K562 (cell line): ENCODE data around the gene SGMS1. TPM values are rescaled to one million over a fixed set of nuclear protein-coding genes. Genes with fewer than 3 reads are reported as not detected.

Source experiments
- CBFB ChIP-seq: sonication (generic); formaldehyde crosslinking; IDR thresholded peaks from 2 replicates; pipeline ENCODE4 v1.4.0; 2020; ENCODE audit warnings: mild to moderate bottlenecking, missing genetic modification reagents
- FOXA1 ChIP-seq: fragments of 450-650 bp; IDR thresholded peaks from 2 replicates; pipeline ENCODE4 v1.6.1; 2016; ENCODE audit warnings: mild to moderate bottlenecking, borderline replicate concordance
- GATAD2A ChIP-seq: fragments of 450-650 bp; IDR thresholded peaks from 2 replicates; pipeline ENCODE4 v1.6.1; 2017
- GTF2A2 ChIP-seq: IDR thresholded peaks from 2 replicates; pipeline ENCODE4 v1.6.1; 2016; ENCODE audit warnings: mild to moderate bottlenecking, missing genetic modification characterization, missing compliant biosample characterization
- IFI16 ChIP-seq: fragments of 250-450 bp; sonication (Bioruptor Pico); IDR thresholded peaks from 2 replicates; pipeline ENCODE4 v2.1.2; 2022; ENCODE audit warnings: mild to moderate bottlenecking, inconsistent platforms
- MEF2A ChIP-seq: IDR thresholded peaks from 2 replicates; pipeline ENCODE4 v1.6.1; 2011; ENCODE audit warnings: low read depth, mild to moderate bottlenecking, low read length, moderate library complexity; ENCODE audit not compliant: control insufficient read depth
- RFX7 ChIP-seq: fragments of 250-450 bp; sonication (Bioruptor Pico); IDR thresholded peaks from 2 replicates; pipeline ENCODE4 v1.5.1; 2021; ENCODE audit warnings: mild to moderate bottlenecking
- SMARCA5 ChIP-seq: fragments of 450-650 bp; IDR thresholded peaks from 2 replicates; pipeline ENCODE4 v1.6.1; 2016
- SRF ChIP-seq, 2 experiments: fragments of 250-450, 450-650 bp in 1 of 2; sonication (Bioruptor Pico) in 1 of 2; sonication (generic) in 1 of 2; formaldehyde crosslinking; IDR thresholded peaks; 2 replicates each; pipeline versions ENCODE4 v1.5.0 to v1.5.1; 2020 to 2022; ENCODE audit warnings: mild to moderate bottlenecking in 1 of 2, missing genetic modification reagents in 1 of 2
- ZNF133 ChIP-seq: fragments of 250-450 bp; sonication (Bioruptor Pico); IDR thresholded peaks from 2 replicates; pipeline ENCODE4 v1.4.0; 2020; ENCODE audit warnings: mild to moderate bottlenecking
- ZNF696 ChIP-seq: fragments of 250-450 bp; sonication (Bioruptor Pico); conservative IDR thresholded peaks from 2 replicates; pipeline ENCODE4 v1.4.0; 2020; ENCODE audit warnings: mild to moderate bottlenecking, moderate library complexity
- ZNF699 ChIP-seq: fragments of 250-450 bp; sonication (Bioruptor Pico); IDR thresholded peaks from 2 replicates; pipeline ENCODE4 v1.8.0; 2021; ENCODE audit warnings: mild to moderate bottlenecking, moderate library complexity; ENCODE audit not compliant: insufficient replicate concordance
- ZSCAN29 ChIP-seq: fragments of 450-650 bp; IDR thresholded peaks from 2 replicates; pipeline ENCODE4 v1.6.1; 2017
- polyA plus RNA-seq, 8 experiments: library from polyadenylated mRNA; depleted of rRNA in 4 of 8; stranded (reverse) in 5 of 8; unstranded in 3 of 8; fragments of >200 nt; fragmentation: Nextera tagmentation in 2 of 8; fragmentation: Illumina TruSeq in 1 of 8; extraction: Ambion mirVana in 2 of 8; extraction: Trizol in 1 of 8; gene quantifications; 2 replicates each; pipeline versions ENCODE4 v1.2.1 to v1.2.3, GENCODE V29; 2011 to 2014; ENCODE audit warnings: inconsistent platforms in 1 of 8, missing spikeins in 1 of 8
- total RNA-seq, 7 experiments: library from RNA; depleted of rRNA in 6 of 7; stranded (reverse); fragments of >200 nt in 6 of 7; fragmentation: Illumina TruSeq in 2 of 7; extraction: Trizol in 2 of 7; gene quantifications; 2 replicates each; pipeline versions ENCODE4 v1.2.1 to v1.2.3, GENCODE V29; 2011 to 2021; ENCODE audit warnings: low replicate concordance in 1 of 7
- TF ChIP-seq, protein P1 (sequence below): fragments of 250-450 bp; sonication (Bioruptor Pico); IDR thresholded peaks from 2 replicates; pipeline ENCODE4 v1.4.0; 2020
- TF ChIP-seq, protein P2 (sequence below): fragments of 200-800 bp; sonication (Bioruptor generic); IDR thresholded peaks from 2 replicates; pipeline ENCODE4 v1.6.1; 2017; ENCODE audit warnings: missing genetic modification characterization, missing compliant biosample characterization
- TF ChIP-seq, protein P3 (sequence below): fragments of 250-450 bp; sonication (Bioruptor Pico); IDR thresholded peaks from 2 replicates; pipeline ENCODE4 v1.8.0; 2022; ENCODE audit warnings: inconsistent platforms, mild to moderate bottlenecking, moderate library complexity, borderline replicate concordance
- TF ChIP-seq, protein P4 (sequence below): fragments of 150-350 bp; conservative IDR thresholded peaks from 2 replicates; pipeline ENCODE4 v1.6.1; 2014; ENCODE audit warnings: low read length
- TF ChIP-seq, protein P5 (sequence below): fragments of 250-450 bp; sonication (Bioruptor Pico); IDR thresholded peaks from 2 replicates; pipeline ENCODE4 v1.8.0; 2021; ENCODE audit warnings: moderate library complexity, mild to moderate bottlenecking, inconsistent platforms

SGMS1 gene
- total and polyA plus RNA-seq, 9 of the 15 experiments (the other 6 are each of a cell fraction or from before 2014, with no cell fraction given), result 22.6 to 232 (median 82.2) TPM

DNA sequence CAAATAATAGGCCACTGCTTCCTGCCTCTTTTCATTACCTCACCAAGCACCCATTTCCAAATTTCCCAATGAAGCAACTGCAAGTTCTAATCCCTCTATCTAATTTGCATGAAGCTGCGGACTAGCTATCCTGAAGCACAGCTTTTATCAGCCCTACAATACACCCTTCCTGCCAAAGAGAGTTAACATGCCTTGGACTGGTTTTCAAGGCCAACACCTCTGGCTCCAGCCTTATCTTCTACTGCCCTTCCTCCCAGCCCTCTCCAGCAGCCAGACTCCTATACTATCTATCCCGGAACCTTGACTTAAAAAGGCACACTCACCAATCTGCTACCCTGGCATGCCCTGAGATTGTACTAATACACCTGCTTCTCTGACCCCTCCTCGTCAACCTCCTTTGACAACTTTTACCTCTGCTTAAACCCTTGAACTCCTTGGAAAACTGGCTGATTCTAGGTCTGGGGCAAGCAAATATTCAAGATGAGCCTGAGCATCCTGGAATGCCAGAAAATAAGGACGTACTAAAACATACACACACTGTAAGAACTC, 73.4 kb downstream of the SGMS1 start (continued):
- TF ChIP-seq, protein P1, sequence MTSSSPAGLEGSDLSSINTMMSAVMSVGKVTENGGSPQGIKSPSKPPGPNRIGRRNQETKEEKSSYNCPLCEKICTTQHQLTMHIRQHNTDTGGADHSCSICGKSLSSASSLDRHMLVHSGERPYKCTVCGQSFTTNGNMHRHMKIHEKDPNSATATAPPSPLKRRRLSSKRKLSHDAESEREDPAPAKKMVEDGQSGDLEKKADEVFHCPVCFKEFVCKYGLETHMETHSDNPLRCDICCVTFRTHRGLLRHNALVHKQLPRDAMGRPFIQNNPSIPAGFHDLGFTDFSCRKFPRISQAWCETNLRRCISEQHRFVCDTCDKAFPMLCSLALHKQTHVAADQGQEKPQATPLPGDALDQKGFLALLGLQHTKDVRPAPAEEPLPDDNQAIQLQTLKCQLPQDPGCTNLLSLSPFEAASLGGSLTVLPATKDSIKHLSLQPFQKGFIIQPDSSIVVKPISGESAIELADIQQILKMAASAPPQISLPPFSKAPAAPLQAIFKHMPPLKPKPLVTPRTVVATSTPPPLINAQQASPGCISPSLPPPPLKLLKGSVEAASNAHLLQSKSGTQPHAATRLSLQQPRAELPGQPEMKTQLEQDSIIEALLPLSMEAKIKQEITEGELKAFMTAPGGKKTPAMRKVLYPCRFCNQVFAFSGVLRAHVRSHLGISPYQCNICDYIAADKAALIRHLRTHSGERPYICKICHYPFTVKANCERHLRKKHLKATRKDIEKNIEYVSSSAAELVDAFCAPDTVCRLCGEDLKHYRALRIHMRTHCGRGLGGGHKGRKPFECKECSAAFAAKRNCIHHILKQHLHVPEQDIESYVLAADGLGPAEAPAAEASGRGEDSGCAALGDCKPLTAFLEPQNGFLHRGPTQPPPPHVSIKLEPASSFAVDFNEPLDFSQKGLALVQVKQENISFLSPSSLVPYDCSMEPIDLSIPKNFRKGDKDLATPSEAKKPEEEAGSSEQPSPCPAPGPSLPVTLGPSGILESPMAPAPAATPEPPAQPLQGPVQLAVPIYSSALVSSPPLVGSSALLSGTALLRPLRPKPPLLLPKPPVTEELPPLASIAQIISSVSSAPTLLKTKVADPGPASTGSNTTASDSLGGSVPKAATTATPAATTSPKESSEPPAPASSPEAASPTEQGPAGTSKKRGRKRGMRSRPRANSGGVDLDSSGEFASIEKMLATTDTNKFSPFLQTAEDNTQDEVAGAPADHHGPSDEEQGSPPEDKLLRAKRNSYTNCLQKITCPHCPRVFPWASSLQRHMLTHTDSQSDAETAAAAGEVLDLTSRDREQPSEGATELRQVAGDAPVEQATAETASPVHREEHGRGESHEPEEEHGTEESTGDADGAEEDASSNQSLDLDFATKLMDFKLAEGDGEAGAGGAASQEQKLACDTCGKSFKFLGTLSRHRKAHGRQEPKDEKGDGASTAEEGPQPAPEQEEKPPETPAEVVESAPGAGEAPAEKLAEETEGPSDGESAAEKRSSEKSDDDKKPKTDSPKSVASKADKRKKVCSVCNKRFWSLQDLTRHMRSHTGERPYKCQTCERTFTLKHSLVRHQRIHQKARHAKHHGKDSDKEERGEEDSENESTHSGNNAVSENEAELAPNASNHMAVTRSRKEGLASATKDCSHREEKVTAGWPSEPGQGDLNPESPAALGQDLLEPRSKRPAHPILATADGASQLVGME (CRISPR knock-in tag), result no peak
- TF ChIP-seq FOXA1 (no peak), GATAD2A (peak; percentile 98), IFI16 (CRISPR knock-in tag) (no peak), MEF2A (peak; percentile 71), ZNF696 (CRISPR knock-in tag) (no peak), SMARCA5 (peak; percentile 70), ZNF699 (CRISPR knock-in tag) (no peak), RFX7 (CRISPR knock-in tag) (no peak), GTF2A2 (tag) (no peak), ZNF133 (CRISPR knock-in tag) (no peak), CBFB (CRISPR knock-in tag) (no peak), SRF (CRISPR knock-in tag; IDR thresholded peaks at IDR 0.05) (peak in 1 of 2 experiments; percentile 60; a peak in 1 of 4 replicates), ZSCAN29 (0 out of 2 replicates have a peak, but pooled peaks have one; percentile 49)
- TF ChIP-seq, protein P2, sequence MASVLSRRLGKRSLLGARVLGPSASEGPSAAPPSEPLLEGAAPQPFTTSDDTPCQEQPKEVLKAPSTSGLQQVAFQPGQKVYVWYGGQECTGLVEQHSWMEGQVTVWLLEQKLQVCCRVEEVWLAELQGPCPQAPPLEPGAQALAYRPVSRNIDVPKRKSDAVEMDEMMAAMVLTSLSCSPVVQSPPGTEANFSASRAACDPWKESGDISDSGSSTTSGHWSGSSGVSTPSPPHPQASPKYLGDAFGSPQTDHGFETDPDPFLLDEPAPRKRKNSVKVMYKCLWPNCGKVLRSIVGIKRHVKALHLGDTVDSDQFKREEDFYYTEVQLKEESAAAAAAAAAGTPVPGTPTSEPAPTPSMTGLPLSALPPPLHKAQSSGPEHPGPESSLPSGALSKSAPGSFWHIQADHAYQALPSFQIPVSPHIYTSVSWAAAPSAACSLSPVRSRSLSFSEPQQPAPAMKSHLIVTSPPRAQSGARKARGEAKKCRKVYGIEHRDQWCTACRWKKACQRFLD (CRISPR knock-in tag), result peak; percentile 99
- TF ChIP-seq, protein P3, sequence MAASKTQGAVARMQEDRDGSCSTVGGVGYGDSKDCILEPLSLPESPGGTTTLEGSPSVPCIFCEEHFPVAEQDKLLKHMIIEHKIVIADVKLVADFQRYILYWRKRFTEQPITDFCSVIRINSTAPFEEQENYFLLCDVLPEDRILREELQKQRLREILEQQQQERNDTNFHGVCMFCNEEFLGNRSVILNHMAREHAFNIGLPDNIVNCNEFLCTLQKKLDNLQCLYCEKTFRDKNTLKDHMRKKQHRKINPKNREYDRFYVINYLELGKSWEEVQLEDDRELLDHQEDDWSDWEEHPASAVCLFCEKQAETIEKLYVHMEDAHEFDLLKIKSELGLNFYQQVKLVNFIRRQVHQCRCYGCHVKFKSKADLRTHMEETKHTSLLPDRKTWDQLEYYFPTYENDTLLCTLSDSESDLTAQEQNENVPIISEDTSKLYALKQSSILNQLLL (CRISPR knock-in tag), result no peak
- TF ChIP-seq, protein P4, sequence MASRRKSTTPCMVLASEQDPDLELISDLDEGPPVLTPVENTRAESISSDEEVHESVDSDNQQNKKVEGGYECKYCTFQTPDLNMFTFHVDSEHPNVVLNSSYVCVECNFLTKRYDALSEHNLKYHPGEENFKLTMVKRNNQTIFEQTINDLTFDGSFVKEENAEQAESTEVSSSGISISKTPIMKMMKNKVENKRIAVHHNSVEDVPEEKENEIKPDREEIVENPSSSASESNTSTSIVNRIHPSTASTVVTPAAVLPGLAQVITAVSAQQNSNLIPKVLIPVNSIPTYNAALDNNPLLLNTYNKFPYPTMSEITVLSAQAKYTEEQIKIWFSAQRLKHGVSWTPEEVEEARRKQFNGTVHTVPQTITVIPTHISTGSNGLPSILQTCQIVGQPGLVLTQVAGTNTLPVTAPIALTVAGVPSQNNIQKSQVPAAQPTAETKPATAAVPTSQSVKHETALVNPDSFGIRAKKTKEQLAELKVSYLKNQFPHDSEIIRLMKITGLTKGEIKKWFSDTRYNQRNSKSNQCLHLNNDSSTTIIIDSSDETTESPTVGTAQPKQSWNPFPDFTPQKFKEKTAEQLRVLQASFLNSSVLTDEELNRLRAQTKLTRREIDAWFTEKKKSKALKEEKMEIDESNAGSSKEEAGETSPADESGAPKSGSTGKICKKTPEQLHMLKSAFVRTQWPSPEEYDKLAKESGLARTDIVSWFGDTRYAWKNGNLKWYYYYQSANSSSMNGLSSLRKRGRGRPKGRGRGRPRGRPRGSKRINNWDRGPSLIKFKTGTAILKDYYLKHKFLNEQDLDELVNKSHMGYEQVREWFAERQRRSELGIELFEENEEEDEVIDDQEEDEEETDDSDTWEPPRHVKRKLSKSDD, result no peak
- TF ChIP-seq, protein P5, sequence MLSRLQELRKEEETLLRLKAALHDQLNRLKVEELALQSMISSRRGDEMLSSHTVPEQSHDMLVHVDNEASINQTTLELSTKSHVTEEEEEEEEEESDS (CRISPR knock-in tag), result no peak
